Heart right ventricle (tissue), 16 donors: Measurements from ENCODE around the gene KRT37. TPM values are rescaled to one million over a fixed set of nuclear protein-coding genes. Genes with fewer than 3 reads are reported as not detected.
"Not testable (repeated sequence)": the region's sequence is repeated elsewhere in the genome, so short reads cannot be mapped to it uniquely, and the experiment has no call there.

Source experiments
- ATAC-seq, 8 donors: fragments of 200-7000 bp; cut with Tn5 transposase; one replicate each; pipeline ENCODE4 v1.9.1; 2020; ENCODE audit warnings: mild to moderate bottlenecking in 8 of 8, moderate library complexity in 8 of 8, moderate number of reproducible peaks in 1 of 8
- DNase-seq, 2 donors: peaks; one replicate each; pipeline ENCODE4 v3.0.0-alpha.2; 2020
- H3K27ac ChIP-seq, 10 donors: fragments of 200-600 bp; sonication (generic) in 2 of 10; one replicate each; pipeline versions ENCODE4 v1.5.0 to v1.8.0; 2020 to 2022; ENCODE audit warnings: mild to moderate bottlenecking in 3 of 10
- H3K27me3 ChIP-seq, 7 donors: fragments of 200-600 bp; one replicate each; pipeline ENCODE4 v1.8.0; 2021 to 2022; ENCODE audit warnings: mild to moderate bottlenecking in 2 of 7
- H3K36me3 ChIP-seq, 9 donors: fragments of 200-600 bp; sonication (generic) in 1 of 9; one replicate each; pipeline versions ENCODE4 v1.5.0 to v1.8.0; 2020 to 2022; ENCODE audit warnings: mild to moderate bottlenecking in 2 of 9
- H3K4me1 ChIP-seq, 9 donors: fragments of 200-600 bp; sonication (generic) in 1 of 9; one replicate each; pipeline versions ENCODE4 v1.5.0 to v1.8.0; 2020 to 2022; ENCODE audit warnings: mild to moderate bottlenecking in 4 of 9
- H3K4me3 ChIP-seq, 10 donors: fragments of 200-600 bp; sonication (generic) in 2 of 10; one replicate each; pipeline versions ENCODE4 v1.5.0 to v1.8.0; 2020 to 2022; ENCODE audit warnings: mild to moderate bottlenecking in 7 of 10, moderate library complexity in 2 of 10
- H3K9me3 ChIP-seq, 11 donors: fragments of 200-600 bp in 10 of 11; sonication (generic) in 2 of 11; one replicate each; pipeline versions ENCODE4 v1.5.0 to v1.8.0; 2013 to 2022; ENCODE audit warnings: mild to moderate bottlenecking in 2 of 11, control low read depth in 1 of 11, moderate library complexity in 1 of 11
- WGBS, 2 donors: extraction: QIAGEN DNeasy Blood & Tissue Kit; methylation state at CpG; one replicate each; pipeline ENCODE4 v1.1.7; 2013; ENCODE audit warnings: inconsistent platforms in 1 of 2; 5-methylcytosine and 5-hydroxymethylcytosine counted together
- intact Hi-C, 10 donors: fragments of 100-400 bp; cut with DNase I; formaldehyde crosslinking; loops; one replicate each; pipeline versions ENCODE4 v1.11.1 to v1.14.2; 2022
- polyA plus RNA-seq, 2 donors: library from polyadenylated mRNA; stranded (reverse); fragments of 200-250 nt; gene quantifications; one replicate each; pipeline ENCODE4 v1.2.3, GENCODE V29; 2013
- total RNA-seq, 10 donors: library from RNA; stranded (reverse); fragmentation: NEBNext Ultra II Directional in 3 of 10; extraction: Animal tissue kit (Norgen Biotek cat#: 25700) in 3 of 10; gene quantifications; one replicate each; pipeline versions ENCODE4 v1.2.1 to v1.2.4, GENCODE V29; 2021 to 2023
- TF ChIP-seq, protein P1 (sequence below), 9 donors: fragments of 200-600 bp; sonication (generic) in 2 of 9; IDR thresholded peaks; one replicate each; pipeline versions ENCODE4 v1.5.0 to v1.8.0; 2021 to 2022; ENCODE audit warnings: antibody characterized with exemption in 9 of 9, mild to moderate bottlenecking in 5 of 9, moderate library complexity in 1 of 9
- donor health status: Arrhythmogenic right ventricular cardiomyopathy.
- donor health status: ischemic (EF 13 %, LVEDD 7.1; RV severe dilation, severe dysfunction).
- donor health status: healthy with polysubstance abuse.
- donor health status: DM: no; HTN: yes; CAD: no.
- donor health status: DM: no; HTN: no; CAD: no.
- donor health status: ischemic (EF 25% LVEDD 6.9; RV normal size, moderate dysfunction).
- donor health status: ischemic (EF 25% LVEDD 5.7; RV mildly dilated, moderate dysfunction).
- donor health status: healthy.
- donor health status: DM: yes; HTN: yes; CAD: no.
- donor health status: Ischemic cardiomyopathy.
- donor health status: ischemic (EF 35%, LVEDD 5.7; RV mildly dilated, moderate dysfunction).
- donor health status: nonischemic (EF 11% LVEDD 7.7; RV severe dilation, severe dysfunction).
- donor health status: DM: yes; HTN: yes; CAD: no.
- donor health status: PGD.
- donor health status: ischemic (EF 29% LVEDD 5.4; RV normal size, mild dysfunction).
- donor health status: nonischemic (EF 23%, LVEDD 6.1; RV moderate dilation, normal function).

KRT37 gene
- total and polyA plus RNA-seq, 12 donors = not detected

DNA sequence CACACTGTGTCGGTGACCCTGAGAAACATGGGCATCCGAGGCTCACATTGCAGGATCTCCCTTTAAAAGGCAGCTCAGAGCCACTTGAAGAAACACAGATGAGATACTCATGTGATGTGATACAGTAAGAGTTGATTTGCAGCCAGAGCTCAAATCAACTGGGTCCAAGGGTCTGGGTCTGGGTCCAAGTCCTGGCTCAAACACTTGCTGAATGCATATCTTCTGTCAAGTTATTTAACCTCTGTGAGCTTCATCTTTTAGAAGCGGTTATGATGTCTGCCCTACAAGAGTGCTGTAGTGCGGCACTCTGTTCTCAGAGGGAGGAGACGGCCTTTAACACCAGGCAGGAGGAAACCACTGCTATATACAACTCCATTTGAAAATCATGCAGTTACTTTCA, 10.0 kb upstream of the KRT37 start:
- Histone ChIP-seq H3K9me3 (no peaks in the 10 kb centered on the region), H3K4me3 (no peak overlapping the region), H3K27me3 (peaks cover 0 to 15% (median 13%) of the 10 kb centered on the region in 7 donors), H3K4me1 (peaks cover 0 to 16% (median 0%) of the 10 kb centered on the region in 9 donors), H3K36me3 (no peaks in the 10 kb centered on the region), H3K27ac (no peak overlapping the region)
- TF ChIP-seq, protein P1, sequence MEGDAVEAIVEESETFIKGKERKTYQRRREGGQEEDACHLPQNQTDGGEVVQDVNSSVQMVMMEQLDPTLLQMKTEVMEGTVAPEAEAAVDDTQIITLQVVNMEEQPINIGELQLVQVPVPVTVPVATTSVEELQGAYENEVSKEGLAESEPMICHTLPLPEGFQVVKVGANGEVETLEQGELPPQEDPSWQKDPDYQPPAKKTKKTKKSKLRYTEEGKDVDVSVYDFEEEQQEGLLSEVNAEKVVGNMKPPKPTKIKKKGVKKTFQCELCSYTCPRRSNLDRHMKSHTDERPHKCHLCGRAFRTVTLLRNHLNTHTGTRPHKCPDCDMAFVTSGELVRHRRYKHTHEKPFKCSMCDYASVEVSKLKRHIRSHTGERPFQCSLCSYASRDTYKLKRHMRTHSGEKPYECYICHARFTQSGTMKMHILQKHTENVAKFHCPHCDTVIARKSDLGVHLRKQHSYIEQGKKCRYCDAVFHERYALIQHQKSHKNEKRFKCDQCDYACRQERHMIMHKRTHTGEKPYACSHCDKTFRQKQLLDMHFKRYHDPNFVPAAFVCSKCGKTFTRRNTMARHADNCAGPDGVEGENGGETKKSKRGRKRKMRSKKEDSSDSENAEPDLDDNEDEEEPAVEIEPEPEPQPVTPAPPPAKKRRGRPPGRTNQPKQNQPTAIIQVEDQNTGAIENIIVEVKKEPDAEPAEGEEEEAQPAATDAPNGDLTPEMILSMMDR (IDR thresholded peaks at IDR 0.05) = no peak
- ATAC-seq (peak in 3 of 8 donors; percentile 49 to 74 (median 69)), DNase-seq (no peak)
- intact Hi-C loops = no loop called here
- WGBS, 2 donors = 31 to 39% methylated on average over 5 of the region's 5 CpGs

DNA sequence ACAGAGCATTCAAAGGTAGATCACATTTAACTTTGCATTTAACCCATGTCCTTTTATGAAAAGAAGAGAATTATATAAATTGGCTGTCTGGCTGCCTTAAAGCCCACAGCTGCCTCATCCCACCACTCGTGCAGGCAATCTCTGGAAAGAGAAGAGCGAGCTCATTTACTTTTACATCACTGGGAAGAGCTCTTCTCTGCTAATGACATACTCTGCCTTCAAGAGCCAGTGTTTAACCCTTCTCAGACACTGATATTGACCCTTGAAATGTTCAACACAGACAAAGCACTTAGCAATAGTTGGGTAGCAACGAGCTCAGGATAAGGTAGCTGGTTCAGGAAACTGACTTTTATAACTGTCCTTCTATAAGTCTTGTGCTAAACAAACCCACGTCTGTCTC, 9.6 kb upstream of the KRT37 start:
- WGBS, 2 donors = 19 to 25% methylated on average over 4 of the region's 4 CpGs
- peak in 2 of 8 donors; percentile 19 to 52 for ATAC-seq
- no peaks in the 10 kb centered on the region for H3K9me3 ChIP-seq
- H3K27me3 ChIP-seq = peaks cover 0 to 16% (median 13%) of the 10 kb centered on the region in 7 donors
- no peak for DNase-seq
- TF ChIP-seq, protein P1 (IDR thresholded peaks at IDR 0.05) = no peak
- intact Hi-C loops = no loop called here
- H3K27ac ChIP-seq = no peak overlapping the region
- no peak overlapping the region for H3K4me3 ChIP-seq
- H3K36me3 ChIP-seq = no peaks in the 10 kb centered on the region
- H3K4me1 ChIP-seq = peaks cover 0 to 16% (median 0%) of the 10 kb centered on the region in 9 donors

DNA sequence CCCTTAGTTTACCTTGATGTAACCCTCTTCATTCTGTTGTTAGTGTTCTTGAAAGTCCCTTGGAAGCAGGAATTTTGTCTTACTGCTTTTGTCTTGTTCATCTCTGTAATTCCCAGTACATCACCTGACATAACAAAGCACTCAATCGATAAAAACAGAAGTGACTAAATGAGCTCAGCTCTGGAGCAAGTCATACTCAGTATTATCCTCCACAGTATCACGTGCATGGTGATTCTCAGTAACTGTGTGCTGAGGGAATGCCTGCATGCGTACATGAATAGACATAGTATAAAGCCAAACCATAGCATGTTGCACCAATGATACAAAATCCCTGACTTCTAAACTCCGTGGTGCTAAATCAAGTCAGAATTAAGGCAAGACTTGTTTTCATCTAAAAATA, 9.2 kb upstream of the KRT37 start:
- TF ChIP-seq, protein P1 (IDR thresholded peaks at IDR 0.05) = no peak
- H3K36me3 ChIP-seq = no peaks in the 10 kb centered on the region
- H3K4me1 ChIP-seq = peaks cover 0 to 16% (median 0%) of the 10 kb centered on the region in 9 donors
- peaks cover 0 to 16% (median 13%) of the 10 kb centered on the region in 7 donors for H3K27me3 ChIP-seq
- no peak overlapping the region for H3K4me3 ChIP-seq
- WGBS, 2 donors = 43 to 48% methylated on average over 4 of the region's 4 CpGs
- H3K9me3 ChIP-seq = no peaks in the 10 kb centered on the region
- DNase-seq = no peak
- no peak for ATAC-seq
- no peak overlapping the region for H3K27ac ChIP-seq
- intact Hi-C loops = no loop called here

DNA sequence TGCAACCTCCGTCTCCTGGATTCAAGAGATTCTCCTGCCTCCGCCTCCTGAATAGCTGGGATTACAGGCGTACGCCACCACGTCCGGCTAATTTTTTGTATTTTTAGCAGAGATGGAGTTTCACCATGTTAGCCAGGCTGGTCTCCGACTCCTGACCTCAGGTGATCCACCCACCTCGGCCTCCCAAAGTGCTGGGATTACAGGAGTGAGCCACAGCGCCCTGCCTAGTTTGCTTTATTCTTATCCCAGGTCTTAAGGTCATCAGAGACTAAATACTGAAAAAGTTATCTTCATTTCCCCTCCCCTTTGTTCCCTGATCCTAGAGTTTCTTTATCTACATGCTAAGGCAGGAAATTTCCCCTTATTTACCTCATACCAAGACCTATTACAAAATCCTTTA, 6.0 kb upstream of the KRT37 start:
- H3K4me3 ChIP-seq, H3K9me3 ChIP-seq, H3K36me3 ChIP-seq, ATAC-seq, H3K27ac ChIP-seq, intact Hi-C loops, DNase-seq: not testable (repeated sequence)
- Histone ChIP-seq H3K4me1 (peaks cover 0 to 16% (median 0%) of the 10 kb centered on the region in 9 donors), H3K27me3 (peaks cover 0 to 16% (median 13%) of the 10 kb centered on the region in 7 donors)
- WGBS, 2 donors = 74 to 83% methylated on average over 9 of the region's 9 CpGs

DNA sequence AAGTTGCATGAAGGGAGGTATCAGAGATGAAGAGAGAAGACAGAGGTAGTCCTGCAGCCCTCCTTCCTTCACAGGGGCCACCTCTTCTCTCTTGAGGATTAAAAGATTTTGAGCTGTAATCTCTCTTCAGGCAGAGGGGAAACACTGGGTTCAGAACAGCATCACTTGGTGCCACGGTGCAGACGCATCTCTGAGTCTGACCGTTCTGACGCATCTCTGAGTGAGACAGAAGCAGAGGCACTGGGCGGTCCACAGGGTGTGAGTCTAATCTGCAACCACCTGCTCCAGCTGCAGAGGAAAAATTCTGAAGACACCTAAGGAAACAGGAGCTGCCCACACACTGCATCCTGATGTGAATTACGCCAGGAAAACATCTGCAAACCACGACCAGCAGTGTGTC, 5.3 kb upstream of the KRT37 start:
- no peak for ATAC-seq
- WGBS, 2 donors = 61 to 62% methylated on average over 7 of the region's 7 CpGs
- no peak overlapping the region for H3K4me3 ChIP-seq
- no peak for DNase-seq
- no peaks in the 10 kb centered on the region for H3K36me3 ChIP-seq
- TF ChIP-seq, protein P1 (IDR thresholded peaks at IDR 0.05) = no peak
- no peak overlapping the region for H3K27ac ChIP-seq
- no peaks in the 10 kb centered on the region for H3K9me3 ChIP-seq
- H3K4me1 ChIP-seq = peaks cover 0 to 11% (median 0%) of the 10 kb centered on the region in 9 donors
- intact Hi-C loops = no loop called here
- peaks cover 0 to 16% (median 13%) of the 10 kb centered on the region in 7 donors for H3K27me3 ChIP-seq
